Measurements from ENCODE around the gene SNRPB.

Gene SNRPB

DNA sequence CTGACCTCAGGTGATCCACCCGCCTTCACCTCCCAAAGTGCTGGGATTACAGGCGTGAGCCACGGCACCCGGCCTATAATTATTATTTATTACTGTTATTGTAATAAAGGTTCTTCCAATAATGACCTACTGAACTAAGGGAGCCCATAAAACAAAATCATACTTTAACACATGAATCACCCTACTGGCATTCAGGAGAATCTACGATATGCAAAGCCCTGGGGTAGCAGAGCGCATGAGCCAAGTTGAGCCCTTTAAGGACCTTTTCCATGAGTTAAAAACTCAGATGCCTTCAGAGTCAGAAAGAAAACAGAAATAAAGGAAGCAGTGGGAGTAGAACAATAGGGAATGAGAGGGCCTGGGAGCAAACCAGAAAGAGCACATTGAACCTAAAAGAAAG, 41.5 kb downstream of the SNRPB start:
- Histone ChIP-seq H3K4me3 (ENCODE audit: low read length in 2 of 2) (no peak overlapping the region), H3K9me3 (ENCODE audit: control insufficient read depth in 2 of 2, low read length in 2 of 2) (no peaks in the 10 kb centered on the region), H3K27me3 (ENCODE audit: control insufficient read depth in 2 of 2, insufficient read depth in 2 of 2, low read length in 2 of 2) (no peaks in the 10 kb centered on the region), H3K4me1 (ENCODE audit: control insufficient read depth in 2 of 2, insufficient read depth in 2 of 2, low read length in 2 of 2) (no peaks in the 10 kb centered on the region), H3K27ac (ENCODE audit: low read depth in 2 of 2, low read length in 2 of 2) (no peak overlapping the region), H3K9ac (ENCODE audit: low read depth in 1 of 2, low read length in 2 of 2) (no peak overlapping the region), H3K36me3 (ENCODE audit: control insufficient read depth in 2 of 2, insufficient read depth in 2 of 2, low read length in 2 of 2) (no peaks in the 10 kb centered on the region)

DNA sequence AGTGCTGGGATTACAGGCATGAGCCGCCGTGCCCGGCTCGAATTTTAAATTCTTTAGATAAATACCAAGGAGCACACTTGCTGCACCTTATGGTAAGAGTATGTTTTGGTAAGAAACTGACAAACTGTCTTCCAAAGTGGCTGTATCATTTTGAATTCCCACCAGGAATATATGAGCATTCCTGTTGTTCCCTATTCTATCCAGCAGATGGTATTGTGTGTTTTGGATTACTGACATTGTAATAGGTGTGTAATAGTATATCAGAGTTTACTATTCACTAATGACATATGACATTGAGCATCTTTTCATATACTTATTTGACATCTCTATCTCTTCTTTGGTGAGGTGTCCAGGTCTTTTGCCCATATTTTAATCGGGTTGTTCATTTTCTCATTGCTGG, 49.3 kb downstream of the SNRPB start:
- Histone ChIP-seq H3K9me3 (ENCODE audit: control insufficient read depth in 2 of 2, low read length in 2 of 2) (no peaks in the 10 kb centered on the region), H3K4me3 (ENCODE audit: low read length in 2 of 2) (no peak overlapping the region), H3K4me1 (ENCODE audit: control insufficient read depth in 2 of 2, insufficient read depth in 2 of 2, low read length in 2 of 2) (no peaks in the 10 kb centered on the region), H3K36me3 (ENCODE audit: control insufficient read depth in 2 of 2, insufficient read depth in 2 of 2, low read length in 2 of 2) (no peaks in the 10 kb centered on the region), H3K27ac (ENCODE audit: low read depth in 2 of 2, low read length in 2 of 2) (no peak overlapping the region), H3K9ac (ENCODE audit: low read depth in 1 of 2, low read length in 2 of 2) (no peak overlapping the region), H3K27me3 (ENCODE audit: control insufficient read depth in 2 of 2, insufficient read depth in 2 of 2, low read length in 2 of 2) (peaks cover 0 to 3% of the 10 kb centered on the region in 2 donors)

DNA sequence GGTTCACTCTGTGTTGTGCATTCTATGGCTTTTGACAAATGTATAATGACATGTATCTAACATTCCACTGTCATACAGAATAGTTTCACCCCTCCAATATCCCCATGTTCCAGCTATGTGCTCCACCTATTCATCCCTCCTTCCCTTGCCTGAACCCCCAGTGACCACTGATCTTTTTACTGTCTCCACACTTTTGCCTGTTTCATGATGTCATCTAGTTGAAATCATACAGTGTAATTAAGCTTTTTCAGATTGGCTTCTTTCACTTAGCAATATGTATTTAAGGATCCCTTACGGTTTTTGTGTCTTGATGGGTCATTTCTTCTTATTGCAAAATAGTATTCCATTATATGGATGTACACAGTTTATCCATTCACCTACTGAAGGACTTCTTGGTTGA, 50.1 kb downstream of the SNRPB start:
- Histone ChIP-seq H3K27me3 (ENCODE audit: control insufficient read depth in 2 of 2, insufficient read depth in 2 of 2, low read length in 2 of 2) (peaks cover 2 to 3% of the 10 kb centered on the region in 2 donors), H3K36me3 (ENCODE audit: control insufficient read depth in 2 of 2, insufficient read depth in 2 of 2, low read length in 2 of 2) (no peaks in the 10 kb centered on the region), H3K27ac (ENCODE audit: low read depth in 2 of 2, low read length in 2 of 2) (no peak overlapping the region), H3K9ac (ENCODE audit: low read depth in 1 of 2, low read length in 2 of 2) (no peak overlapping the region), H3K4me3 (ENCODE audit: low read length in 2 of 2) (no peak overlapping the region), H3K4me1 (ENCODE audit: control insufficient read depth in 2 of 2, insufficient read depth in 2 of 2, low read length in 2 of 2) (no peaks in the 10 kb centered on the region), H3K9me3 (ENCODE audit: control insufficient read depth in 2 of 2, low read length in 2 of 2) (no peaks in the 10 kb centered on the region)

DNA sequence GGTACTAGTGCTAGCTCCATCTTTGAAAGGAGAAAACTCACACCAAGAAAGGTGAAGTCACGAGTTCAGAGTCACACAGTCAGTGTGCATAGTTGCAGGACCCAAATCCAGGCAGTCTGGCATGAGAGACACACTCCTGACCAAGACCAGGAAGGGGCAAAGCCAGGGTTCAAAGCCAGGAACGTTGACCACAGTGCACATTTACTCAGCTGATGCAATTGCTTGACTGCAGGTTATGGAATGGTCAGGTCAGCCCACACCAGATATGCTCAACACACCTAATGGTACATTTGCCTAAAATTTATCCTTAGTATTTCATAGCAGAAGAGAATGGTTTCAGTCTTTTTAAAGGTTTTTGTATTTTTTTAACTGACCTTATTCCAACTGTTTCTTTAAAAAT, 52.2 kb downstream of the SNRPB start:
- Histone ChIP-seq H3K27ac (ENCODE audit: low read depth in 2 of 2, low read length in 2 of 2) (no peak overlapping the region), H3K36me3 (ENCODE audit: control insufficient read depth in 2 of 2, insufficient read depth in 2 of 2, low read length in 2 of 2) (no peaks in the 10 kb centered on the region), H3K27me3 (ENCODE audit: control insufficient read depth in 2 of 2, insufficient read depth in 2 of 2, low read length in 2 of 2) (peaks cover 2 to 3% of the 10 kb centered on the region in 2 donors), H3K4me1 (ENCODE audit: control insufficient read depth in 2 of 2, insufficient read depth in 2 of 2, low read length in 2 of 2) (no peaks in the 10 kb centered on the region), H3K4me3 (ENCODE audit: low read length in 2 of 2) (no peak overlapping the region), H3K9me3 (ENCODE audit: control insufficient read depth in 2 of 2, low read length in 2 of 2) (no peaks in the 10 kb centered on the region), H3K9ac (ENCODE audit: low read depth in 1 of 2, low read length in 2 of 2) (no peak overlapping the region)

DNA sequence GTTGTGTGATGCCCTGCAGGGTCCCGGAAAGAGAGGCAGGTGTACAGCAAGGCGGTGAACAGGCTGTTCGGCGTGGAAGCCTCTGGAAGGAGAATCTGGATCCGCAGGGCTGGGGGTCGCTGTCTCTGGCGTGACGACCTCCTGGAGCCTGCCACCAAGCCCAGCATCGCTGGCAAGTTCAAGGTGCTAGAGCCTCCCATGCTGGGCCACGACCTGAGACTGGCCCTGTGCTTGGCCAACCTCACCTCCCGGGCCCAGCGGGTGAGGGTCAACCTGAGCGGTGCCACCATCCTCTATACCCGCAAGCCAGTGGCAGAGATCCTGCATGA, 53.4 kb downstream of the SNRPB start:
- Histone ChIP-seq H3K36me3 (ENCODE audit: control insufficient read depth in 2 of 2, insufficient read depth in 2 of 2, low read length in 2 of 2) (no peaks in the 10 kb centered on the region), H3K4me1 (ENCODE audit: control insufficient read depth in 2 of 2, insufficient read depth in 2 of 2, low read length in 2 of 2) (no peaks in the 10 kb centered on the region), H3K27me3 (ENCODE audit: control insufficient read depth in 2 of 2, insufficient read depth in 2 of 2, low read length in 2 of 2) (peaks cover 2 to 3% of the 10 kb centered on the region in 2 donors), H3K4me3 (ENCODE audit: low read length in 2 of 2) (no peak overlapping the region), H3K9me3 (ENCODE audit: control insufficient read depth in 2 of 2, low read length in 2 of 2) (no peaks in the 10 kb centered on the region), H3K27ac (ENCODE audit: low read depth in 2 of 2, low read length in 2 of 2) (no peak overlapping the region), H3K9ac (ENCODE audit: low read depth in 1 of 2, low read length in 2 of 2) (no peak overlapping the region)

DNA sequence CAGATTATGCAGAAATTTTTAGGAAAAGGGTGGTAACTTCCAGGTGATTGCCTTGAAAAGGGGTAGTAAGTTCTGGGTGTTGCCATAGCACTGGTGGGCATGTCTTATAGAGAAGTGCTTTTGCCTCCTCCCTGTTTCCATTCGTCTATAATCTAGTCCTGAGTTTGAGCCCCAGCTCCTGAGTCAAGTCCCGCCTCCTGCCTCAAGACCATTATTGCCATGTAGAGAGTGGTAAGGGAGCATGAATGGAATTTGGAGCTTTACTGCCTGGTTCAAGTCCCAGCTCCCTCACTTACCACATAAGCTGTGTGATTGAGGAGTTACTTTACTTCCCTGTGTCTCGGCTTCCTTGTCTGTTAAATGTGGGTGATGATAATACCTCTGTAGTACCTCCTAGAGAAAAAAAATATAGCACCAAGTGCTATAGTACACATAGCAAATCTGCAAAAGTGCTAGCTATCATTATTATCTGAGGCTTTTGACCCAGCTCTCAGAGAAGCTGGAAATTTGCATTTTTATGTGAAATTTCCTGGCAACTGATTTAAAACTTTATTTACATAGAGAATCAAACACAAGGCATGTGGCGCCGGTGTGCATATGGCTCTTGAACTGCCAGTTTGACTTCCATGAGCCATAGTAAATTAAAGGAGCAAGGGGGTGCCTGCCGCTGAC, 53.9 kb downstream of the SNRPB start:
- H3K4me3 ChIP-seq (ENCODE audit: low read length in 2 of 2): no peak overlapping the region
- H3K27ac ChIP-seq (ENCODE audit: low read depth in 2 of 2, low read length in 2 of 2): no peak overlapping the region
- H3K36me3 ChIP-seq (ENCODE audit: control insufficient read depth in 2 of 2, insufficient read depth in 2 of 2, low read length in 2 of 2): no peaks in the 10 kb centered on the region
- no peak overlapping the region for H3K9ac ChIP-seq (ENCODE audit: low read depth in 1 of 2, low read length in 2 of 2)
- no peaks in the 10 kb centered on the region for H3K4me1 ChIP-seq (ENCODE audit: control insufficient read depth in 2 of 2, insufficient read depth in 2 of 2, low read length in 2 of 2)
- peaks cover 2 to 3% of the 10 kb centered on the region in 2 donors for H3K27me3 ChIP-seq (ENCODE audit: control insufficient read depth in 2 of 2, insufficient read depth in 2 of 2, low read length in 2 of 2)
- no peaks in the 10 kb centered on the region for H3K9me3 ChIP-seq (ENCODE audit: control insufficient read depth in 2 of 2, low read length in 2 of 2)

Measured in mucosa of rectum (tissue), 2 donors.